Measurements from ENCODE around the gene TLR7. TPM values are rescaled to one million over a fixed set of nuclear protein-coding genes. Genes with fewer than 3 reads are reported as not detected.

TLR7 gene
- total and polyA plus RNA-seq, 2 of the 13 experiments (the other 11 are each of a cell fraction or from before 2014, with no cell fraction given) = not detected

DNA sequence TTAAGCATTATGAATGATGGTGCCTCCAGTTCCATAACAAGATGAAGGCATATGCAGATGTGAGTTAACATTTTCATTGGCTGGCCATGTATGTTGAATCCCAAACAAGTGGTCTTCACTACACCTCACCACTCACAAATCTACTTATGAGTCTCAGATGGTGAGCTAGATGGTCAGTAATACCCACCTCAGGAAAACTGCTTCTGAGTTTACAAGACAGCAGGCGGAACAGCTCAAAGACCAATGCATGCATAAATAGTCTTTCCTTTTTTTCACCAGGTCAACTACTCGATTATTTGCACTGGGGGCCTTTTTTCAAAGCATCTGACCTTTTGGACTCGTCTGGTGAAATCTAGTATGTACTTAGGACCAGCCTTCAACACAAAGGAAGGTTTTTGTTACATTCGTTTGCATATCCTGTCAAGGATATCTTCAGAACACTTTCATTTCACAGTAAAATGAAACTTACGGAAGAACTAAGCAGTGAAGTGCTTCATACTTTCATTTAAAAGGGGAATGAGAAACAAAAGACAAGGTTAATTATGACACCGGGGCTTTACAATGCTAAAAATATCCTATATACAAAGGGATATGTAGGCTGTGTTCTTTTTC, 23.1 kb upstream of the TLR7 start (continued):
- TF ChIP-seq, protein P1, sequence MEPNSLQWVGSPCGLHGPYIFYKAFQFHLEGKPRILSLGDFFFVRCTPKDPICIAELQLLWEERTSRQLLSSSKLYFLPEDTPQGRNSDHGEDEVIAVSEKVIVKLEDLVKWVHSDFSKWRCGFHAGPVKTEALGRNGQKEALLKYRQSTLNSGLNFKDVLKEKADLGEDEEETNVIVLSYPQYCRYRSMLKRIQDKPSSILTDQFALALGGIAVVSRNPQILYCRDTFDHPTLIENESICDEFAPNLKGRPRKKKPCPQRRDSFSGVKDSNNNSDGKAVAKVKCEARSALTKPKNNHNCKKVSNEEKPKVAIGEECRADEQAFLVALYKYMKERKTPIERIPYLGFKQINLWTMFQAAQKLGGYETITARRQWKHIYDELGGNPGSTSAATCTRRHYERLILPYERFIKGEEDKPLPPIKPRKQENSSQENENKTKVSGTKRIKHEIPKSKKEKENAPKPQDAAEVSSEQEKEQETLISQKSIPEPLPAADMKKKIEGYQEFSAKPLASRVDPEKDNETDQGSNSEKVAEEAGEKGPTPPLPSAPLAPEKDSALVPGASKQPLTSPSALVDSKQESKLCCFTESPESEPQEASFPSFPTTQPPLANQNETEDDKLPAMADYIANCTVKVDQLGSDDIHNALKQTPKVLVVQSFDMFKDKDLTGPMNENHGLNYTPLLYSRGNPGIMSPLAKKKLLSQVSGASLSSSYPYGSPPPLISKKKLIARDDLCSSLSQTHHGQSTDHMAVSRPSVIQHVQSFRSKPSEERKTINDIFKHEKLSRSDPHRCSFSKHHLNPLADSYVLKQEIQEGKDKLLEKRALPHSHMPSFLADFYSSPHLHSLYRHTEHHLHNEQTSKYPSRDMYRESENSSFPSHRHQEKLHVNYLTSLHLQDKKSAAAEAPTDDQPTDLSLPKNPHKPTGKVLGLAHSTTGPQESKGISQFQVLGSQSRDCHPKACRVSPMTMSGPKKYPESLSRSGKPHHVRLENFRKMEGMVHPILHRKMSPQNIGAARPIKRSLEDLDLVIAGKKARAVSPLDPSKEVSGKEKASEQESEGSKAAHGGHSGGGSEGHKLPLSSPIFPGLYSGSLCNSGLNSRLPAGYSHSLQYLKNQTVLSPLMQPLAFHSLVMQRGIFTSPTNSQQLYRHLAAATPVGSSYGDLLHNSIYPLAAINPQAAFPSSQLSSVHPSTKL (CRISPR knock-in tag; IDR thresholded peaks at IDR 0.05) = peak; percentile 87
- TF ChIP-seq, protein P2, sequence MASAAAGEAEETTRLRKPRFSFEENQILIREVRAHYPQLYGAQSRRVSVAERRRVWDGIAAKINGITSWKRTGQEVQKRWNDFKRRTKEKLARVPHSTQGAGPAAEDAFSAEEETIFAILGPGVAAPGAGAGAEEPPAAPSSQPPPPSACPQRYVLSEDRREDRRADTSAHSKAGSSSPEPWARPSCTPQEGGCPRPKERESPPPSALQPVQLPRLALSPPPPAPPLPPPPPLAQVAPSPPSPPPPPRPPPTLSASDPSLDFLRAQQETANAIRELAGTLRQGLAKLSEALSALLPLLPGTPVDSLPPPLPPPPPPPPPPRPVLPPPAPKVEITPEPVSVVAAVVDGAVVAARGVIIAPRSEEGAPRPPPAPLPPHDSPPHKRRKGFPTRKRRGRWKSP (CRISPR knock-in tag; IDR thresholded peaks at IDR 0.05) = no peak
- TF ChIP-seq MED8 (CRISPR knock-in tag; IDR thresholded peaks at IDR 0.05; ENCODE audit: insufficient replicate concordance) (no peak), ATF1 (CRISPR knock-in tag; IDR thresholded peaks at IDR 0.05) (peak; percentile 63), SRSF1 (optimal IDR thresholded peaks at IDR 0.05; ENCODE audit: low read depth, low read length) (no peak), FOXO1 (CRISPR knock-in tag; IDR thresholded peaks at IDR 0.05) (peak; percentile 52; the same call in 1 of the 2 replicates), ZNF446 (CRISPR knock-in tag; IDR thresholded peaks at IDR 0.05) (no peak), ZNF710 (CRISPR knock-in tag; IDR thresholded peaks at IDR 0.05; ENCODE audit: borderline replicate concordance) (peak; percentile 42; the same call in 1 of the 2 replicates), REPIN1 (CRISPR knock-in tag; IDR thresholded peaks at IDR 0.05; ENCODE audit: borderline replicate concordance, low read depth) (no peak), DRAP1 (CRISPR knock-in tag; IDR thresholded peaks at IDR 0.05) (peak; percentile 57; the same call in 1 of the 2 replicates), PITX1 (CRISPR knock-in tag; IDR thresholded peaks at IDR 0.05) (0 out of 2 replicates have a peak, but pooled peaks have one; percentile 30), ZNF878 (CRISPR knock-in tag; IDR thresholded peaks at IDR 0.05) (no peak), ZIK1 (CRISPR knock-in tag; IDR thresholded peaks at IDR 0.05; ENCODE audit: borderline replicate concordance, low read depth) (no peak), ARNTL (CRISPR knock-in tag; IDR thresholded peaks at IDR 0.05) (no peak)
- TF ChIP-seq, protein P3, sequence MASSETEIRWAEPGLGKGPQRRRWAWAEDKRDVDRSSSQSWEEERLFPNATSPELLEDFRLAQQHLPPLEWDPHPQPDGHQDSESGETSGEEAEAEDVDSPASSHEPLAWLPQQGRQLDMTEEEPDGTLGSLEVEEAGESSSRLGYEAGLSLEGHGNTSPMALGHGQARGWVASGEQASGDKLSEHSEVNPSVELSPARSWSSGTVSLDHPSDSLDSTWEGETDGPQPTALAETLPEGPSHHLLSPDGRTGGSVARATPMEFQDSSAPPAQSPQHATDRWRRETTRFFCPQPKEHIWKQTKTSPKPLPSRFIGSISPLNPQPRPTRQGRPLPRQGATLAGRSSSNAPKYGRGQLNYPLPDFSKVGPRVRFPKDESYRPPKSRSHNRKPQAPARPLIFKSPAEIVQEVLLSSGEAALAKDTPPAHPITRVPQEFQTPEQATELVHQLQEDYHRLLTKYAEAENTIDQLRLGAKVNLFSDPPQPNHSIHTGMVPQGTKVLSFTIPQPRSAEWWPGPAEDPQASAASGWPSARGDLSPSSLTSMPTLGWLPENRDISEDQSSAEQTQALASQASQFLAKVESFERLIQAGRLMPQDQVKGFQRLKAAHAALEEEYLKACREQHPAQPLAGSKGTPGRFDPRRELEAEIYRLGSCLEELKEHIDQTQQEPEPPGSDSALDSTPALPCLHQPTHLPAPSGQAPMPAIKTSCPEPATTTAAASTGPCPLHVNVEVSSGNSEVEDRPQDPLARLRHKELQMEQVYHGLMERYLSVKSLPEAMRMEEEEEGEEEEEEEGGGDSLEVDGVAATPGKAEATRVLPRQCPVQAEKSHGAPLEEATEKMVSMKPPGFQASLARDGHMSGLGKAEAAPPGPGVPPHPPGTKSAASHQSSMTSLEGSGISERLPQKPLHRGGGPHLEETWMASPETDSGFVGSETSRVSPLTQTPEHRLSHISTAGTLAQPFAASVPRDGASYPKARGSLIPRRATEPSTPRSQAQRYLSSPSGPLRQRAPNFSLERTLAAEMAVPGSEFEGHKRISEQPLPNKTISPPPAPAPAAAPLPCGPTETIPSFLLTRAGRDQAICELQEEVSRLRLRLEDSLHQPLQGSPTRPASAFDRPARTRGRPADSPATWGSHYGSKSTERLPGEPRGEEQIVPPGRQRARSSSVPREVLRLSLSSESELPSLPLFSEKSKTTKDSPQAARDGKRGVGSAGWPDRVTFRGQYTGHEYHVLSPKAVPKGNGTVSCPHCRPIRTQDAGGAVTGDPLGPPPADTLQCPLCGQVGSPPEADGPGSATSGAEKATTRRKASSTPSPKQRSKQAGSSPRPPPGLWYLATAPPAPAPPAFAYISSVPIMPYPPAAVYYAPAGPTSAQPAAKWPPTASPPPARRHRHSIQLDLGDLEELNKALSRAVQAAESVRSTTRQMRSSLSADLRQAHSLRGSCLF (CRISPR knock-in tag; IDR thresholded peaks at IDR 0.05; ENCODE audit: borderline replicate concordance) = no peak

Data from HepG2 (cell line).